Gastroesophageal sphincter (tissue), 3 donors: ENCODE measurements around the gene FBXL3.

Source experiments
- EP300 ChIP-seq: sonication (generic); formaldehyde crosslinking; IDR thresholded peaks from one replicate; pipeline ENCODE4 v1.6.1; 2017; ENCODE audit warnings: antibody characterized with exemption, mild to moderate bottlenecking
- POLR2AphosphoS5 ChIP-seq: sonication (generic); formaldehyde crosslinking; IDR thresholded peaks from one replicate; pipeline ENCODE4 v1.6.1; 2017; ENCODE audit warnings: antibody characterized with exemption
- TF ChIP-seq, protein P1 (sequence below), 4 experiments: fragments of 200-600 bp in 2 of 4; fragments of 450-650 bp in 2 of 4; sonication (generic) in 1 of 4; IDR thresholded peaks; one replicate each; pipeline ENCODE4 v1.5.1; 2017 to 2019; ENCODE audit warnings: antibody characterized with exemption in 4 of 4, mild to moderate bottlenecking in 2 of 4, moderate library complexity in 2 of 4

DNA sequence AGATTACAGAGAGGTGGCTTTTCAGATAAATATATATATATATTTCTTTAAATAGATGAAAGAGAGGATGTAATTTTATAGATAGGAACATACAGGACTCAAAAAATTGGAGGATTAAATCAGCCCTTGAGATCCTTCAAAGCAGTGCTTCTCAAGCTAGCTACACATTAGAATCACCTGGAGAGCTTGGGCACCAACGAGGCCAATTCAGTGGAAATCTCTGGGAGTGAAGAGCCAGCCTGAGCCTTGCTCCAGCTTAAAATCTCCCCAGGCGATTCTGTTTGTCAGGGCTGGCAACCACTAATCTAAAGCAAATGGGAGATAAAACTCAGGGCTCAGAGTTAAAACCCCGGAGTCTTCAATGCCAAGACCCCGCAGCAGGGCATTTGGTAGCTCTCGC lies 50.0 kb downstream of the FBXL3 start:
- TF ChIP-seq, protein P1, sequence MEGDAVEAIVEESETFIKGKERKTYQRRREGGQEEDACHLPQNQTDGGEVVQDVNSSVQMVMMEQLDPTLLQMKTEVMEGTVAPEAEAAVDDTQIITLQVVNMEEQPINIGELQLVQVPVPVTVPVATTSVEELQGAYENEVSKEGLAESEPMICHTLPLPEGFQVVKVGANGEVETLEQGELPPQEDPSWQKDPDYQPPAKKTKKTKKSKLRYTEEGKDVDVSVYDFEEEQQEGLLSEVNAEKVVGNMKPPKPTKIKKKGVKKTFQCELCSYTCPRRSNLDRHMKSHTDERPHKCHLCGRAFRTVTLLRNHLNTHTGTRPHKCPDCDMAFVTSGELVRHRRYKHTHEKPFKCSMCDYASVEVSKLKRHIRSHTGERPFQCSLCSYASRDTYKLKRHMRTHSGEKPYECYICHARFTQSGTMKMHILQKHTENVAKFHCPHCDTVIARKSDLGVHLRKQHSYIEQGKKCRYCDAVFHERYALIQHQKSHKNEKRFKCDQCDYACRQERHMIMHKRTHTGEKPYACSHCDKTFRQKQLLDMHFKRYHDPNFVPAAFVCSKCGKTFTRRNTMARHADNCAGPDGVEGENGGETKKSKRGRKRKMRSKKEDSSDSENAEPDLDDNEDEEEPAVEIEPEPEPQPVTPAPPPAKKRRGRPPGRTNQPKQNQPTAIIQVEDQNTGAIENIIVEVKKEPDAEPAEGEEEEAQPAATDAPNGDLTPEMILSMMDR (IDR thresholded peaks at IDR 0.05) = no peak
- no peak for TF ChIP-seq EP300
- TF ChIP-seq POLR2AphosphoS5 = no peak
